ENCODE results near the gene PAFAH1B2. TPM values are rescaled to one million over a fixed set of nuclear protein-coding genes. Genes with fewer than 3 reads are reported as not detected.
"Not testable (repeated sequence)": the region's sequence is repeated elsewhere in the genome, so short reads cannot be mapped to it uniquely, and the experiment has no call there.

Gene PAFAH1B2
- total and polyA plus RNA-seq, 8 donors: 14.9 to 174 (median 32.0) TPM

DNA sequence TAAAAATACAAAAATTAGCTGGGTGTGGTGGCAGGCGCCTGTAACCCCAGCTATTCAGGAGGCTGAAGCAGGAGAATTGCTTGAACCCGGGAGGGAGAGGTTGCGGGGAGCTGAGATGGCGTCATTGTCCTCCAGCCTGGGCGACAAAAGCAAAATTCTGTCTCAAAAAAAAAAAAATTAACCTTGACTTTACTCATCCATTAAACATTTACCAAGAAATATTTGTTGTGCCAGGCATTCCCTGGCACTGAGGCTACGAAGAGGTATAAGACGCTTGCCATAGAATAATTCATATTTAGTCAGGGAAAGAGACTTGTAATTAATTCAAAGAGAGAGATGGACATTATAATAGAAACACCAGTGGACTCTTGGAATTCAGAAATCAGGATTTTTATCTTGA lies 13.2 kb upstream of the PAFAH1B2 start:
- Histone ChIP-seq H3K9me3 (no peaks in the 10 kb centered on the region), H3K27me3 (no peaks in the 10 kb centered on the region), H3K36me3 (no peaks in the 10 kb centered on the region), H3K27ac (no peak overlapping the region), H3K4me3 (no peak overlapping the region), H3K4me1 (no peaks in the 10 kb centered on the region)
- no peak for DNase-seq
- TF ChIP-seq, protein P1, sequence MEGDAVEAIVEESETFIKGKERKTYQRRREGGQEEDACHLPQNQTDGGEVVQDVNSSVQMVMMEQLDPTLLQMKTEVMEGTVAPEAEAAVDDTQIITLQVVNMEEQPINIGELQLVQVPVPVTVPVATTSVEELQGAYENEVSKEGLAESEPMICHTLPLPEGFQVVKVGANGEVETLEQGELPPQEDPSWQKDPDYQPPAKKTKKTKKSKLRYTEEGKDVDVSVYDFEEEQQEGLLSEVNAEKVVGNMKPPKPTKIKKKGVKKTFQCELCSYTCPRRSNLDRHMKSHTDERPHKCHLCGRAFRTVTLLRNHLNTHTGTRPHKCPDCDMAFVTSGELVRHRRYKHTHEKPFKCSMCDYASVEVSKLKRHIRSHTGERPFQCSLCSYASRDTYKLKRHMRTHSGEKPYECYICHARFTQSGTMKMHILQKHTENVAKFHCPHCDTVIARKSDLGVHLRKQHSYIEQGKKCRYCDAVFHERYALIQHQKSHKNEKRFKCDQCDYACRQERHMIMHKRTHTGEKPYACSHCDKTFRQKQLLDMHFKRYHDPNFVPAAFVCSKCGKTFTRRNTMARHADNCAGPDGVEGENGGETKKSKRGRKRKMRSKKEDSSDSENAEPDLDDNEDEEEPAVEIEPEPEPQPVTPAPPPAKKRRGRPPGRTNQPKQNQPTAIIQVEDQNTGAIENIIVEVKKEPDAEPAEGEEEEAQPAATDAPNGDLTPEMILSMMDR (IDR thresholded peaks at IDR 0.05): no peak
- TF ChIP-seq EP300 (IDR thresholded peaks at IDR 0.05): no peak
- TF ChIP-seq POLR2AphosphoS5 (IDR thresholded peaks at IDR 0.05): no peak
- intact Hi-C loops (cut with DNase I; ENCODE audit: low total_unique reads): no loop called here
- WGBS, 5 donors: 69 to 86% (median 74%) methylated on average over 7 of the region's 7 CpGs

DNA sequence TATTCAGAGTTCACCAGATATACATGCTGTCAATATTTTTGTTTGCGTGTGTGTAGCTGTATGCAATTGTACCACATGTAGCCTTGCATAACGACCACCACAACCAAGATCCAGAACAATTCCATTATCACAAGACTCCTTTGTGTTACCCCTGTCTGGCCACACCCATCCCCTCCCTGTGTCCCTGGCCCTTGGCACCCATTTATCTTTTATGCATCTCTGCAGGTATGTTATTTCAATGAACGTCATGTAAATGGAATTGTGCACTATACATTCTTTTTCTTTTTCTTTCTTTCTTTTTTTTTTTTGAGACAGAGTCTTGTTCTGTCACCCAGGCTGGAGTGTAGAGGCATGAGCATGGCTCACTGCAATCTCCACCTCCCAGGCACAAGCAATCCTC lies 9.7 kb upstream of the PAFAH1B2 start:
- WGBS, 5 donors: 51 to 69% (median 57%) methylated on average over 2 to 3 of the region's 3 CpGs
- no peaks in the 10 kb centered on the region for H3K27me3 ChIP-seq
- no peak overlapping the region for H3K4me3 ChIP-seq
- TF ChIP-seq POLR2AphosphoS5 (IDR thresholded peaks at IDR 0.05): no peak
- no peak for TF ChIP-seq POLR2A (IDR thresholded peaks at IDR 0.05)
- TF ChIP-seq, protein P1 (IDR thresholded peaks at IDR 0.05): no peak
- TF ChIP-seq EP300 (IDR thresholded peaks at IDR 0.05): no peak
- H3K36me3 ChIP-seq: no peaks in the 10 kb centered on the region
- no peak overlapping the region for H3K27ac ChIP-seq
- no peaks in the 10 kb centered on the region for H3K9me3 ChIP-seq
- H3K4me1 ChIP-seq: peaks cover 0 to 4% (median 2%) of the 10 kb centered on the region in 4 donors
- intact Hi-C loops (cut with DNase I; ENCODE audit: low total_unique reads): no loop called here
- no peak for DNase-seq

DNA sequence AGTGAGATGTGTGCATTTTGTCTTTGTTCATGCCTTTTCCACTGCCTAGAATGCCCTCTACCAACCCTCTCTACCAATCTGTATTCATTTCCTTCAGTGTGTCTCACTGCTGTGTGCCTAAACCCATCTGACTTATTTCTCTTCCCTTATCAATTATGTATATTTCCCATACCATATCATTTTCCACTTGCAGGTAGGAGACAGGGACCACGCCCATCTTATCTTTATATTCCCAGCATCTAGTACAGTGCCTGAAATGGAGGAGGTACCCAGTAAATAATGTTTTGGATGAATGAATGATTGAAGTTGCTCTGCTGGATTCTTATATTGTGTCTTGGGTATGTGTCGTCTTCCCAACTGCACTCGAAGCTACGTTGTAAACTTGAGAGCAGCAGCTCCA lies 9.1 kb upstream of the PAFAH1B2 start:
- H3K4me1 ChIP-seq; H3K9me3 ChIP-seq; H3K27ac ChIP-seq; H3K27me3 ChIP-seq; intact Hi-C loops (cut with DNase I; ENCODE audit: low total_unique reads); H3K4me3 ChIP-seq; DNase-seq; H3K36me3 ChIP-seq: not testable (repeated sequence)
- WGBS, 5 donors: 42 to 89% (median 61%) methylated on average over 1 of the region's 4 CpGs

DNA sequence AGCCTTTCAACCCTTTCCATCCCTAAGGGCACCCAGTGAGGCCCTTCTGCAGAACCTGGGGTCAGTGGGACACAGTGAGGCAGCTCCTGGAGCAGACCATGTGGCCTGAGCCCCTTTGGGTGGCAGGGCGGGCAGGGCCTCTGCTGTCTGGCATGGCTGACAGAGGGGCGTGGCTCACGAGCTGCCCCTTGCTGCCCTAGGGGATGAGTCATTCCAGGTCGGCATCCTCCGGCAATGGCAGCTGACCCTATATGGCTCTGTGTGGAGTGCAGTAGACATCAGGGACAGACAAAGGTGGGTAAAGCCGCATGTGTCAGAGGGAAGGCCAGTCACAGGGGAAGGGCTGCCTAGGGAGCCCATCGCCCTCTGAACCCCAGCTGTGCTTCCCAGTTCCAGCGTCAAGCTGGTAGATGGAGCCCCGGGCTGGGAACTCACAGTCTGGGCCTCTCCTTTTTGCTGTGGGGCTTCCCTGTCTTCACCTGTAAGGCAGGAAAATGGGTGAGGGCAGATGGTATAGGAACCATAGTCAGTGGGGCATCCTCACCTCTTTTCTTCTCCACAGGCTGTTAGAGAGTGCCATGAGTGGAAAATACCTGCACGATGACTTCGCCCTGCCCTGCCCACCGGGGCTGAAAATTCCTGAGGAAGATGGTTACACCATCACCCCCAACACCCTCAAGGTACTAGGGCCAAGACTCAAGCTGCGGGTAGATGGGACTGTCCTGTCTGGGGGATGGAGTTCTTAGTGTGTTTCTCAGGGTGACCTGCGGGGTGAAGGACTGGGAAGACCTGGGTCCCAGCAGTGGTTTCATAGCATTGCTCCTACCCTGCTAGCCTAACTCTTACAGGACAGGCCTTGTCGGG lies 6.6 kb upstream of the PAFAH1B2 start:
- H3K27me3 ChIP-seq; H3K27ac ChIP-seq; H3K4me3 ChIP-seq; H3K9me3 ChIP-seq; DNase-seq; intact Hi-C loops (cut with DNase I; ENCODE audit: low total_unique reads); H3K4me1 ChIP-seq; H3K36me3 ChIP-seq: not testable (repeated sequence)
- WGBS, 5 donors: no CpG with 5 or more reads among the region's 15 CpGs

DNA sequence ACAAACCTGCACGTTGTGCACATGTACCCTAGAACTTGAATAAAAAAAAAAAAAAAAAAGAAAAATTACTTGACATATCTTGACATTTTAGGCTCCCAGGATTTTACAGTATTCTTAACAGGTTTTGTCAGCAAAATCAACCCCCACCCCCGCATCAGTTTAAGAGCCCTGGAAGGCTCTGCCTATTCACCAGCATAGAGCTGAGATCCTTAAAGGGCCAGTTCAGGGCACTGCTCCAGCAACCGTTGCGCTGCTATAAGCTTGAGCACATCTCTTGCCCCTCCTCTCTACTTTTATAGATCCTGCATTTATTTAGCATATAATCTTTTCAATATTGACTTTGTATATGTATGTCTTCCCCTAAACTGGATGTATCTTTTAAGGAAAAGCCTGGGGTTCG lies 697 bp upstream of the PAFAH1B2 start:
- DNase-seq: peak; percentile 64 to 82
- H3K9me3 ChIP-seq: no peaks in the 10 kb centered on the region
- H3K4me1 ChIP-seq: peaks cover 20 to 45% (median 38%) of the 10 kb centered on the region in 4 donors
- no peaks in the 10 kb centered on the region for H3K27me3 ChIP-seq
- H3K4me3 ChIP-seq: peak overlapping the region; percentile 86 to 96 (median 94)
- 5 to 9% (median 7%) methylated on average over 5 of the region's 5 CpGs for WGBS, 5 donors
- peaks cover 10 to 20% (median 13%) of the 10 kb centered on the region in 4 donors for H3K36me3 ChIP-seq
- intact Hi-C loops (cut with DNase I; ENCODE audit: low total_unique reads): no loop called here
- no peak for TF ChIP-seq EP300 (IDR thresholded peaks at IDR 0.05)
- TF ChIP-seq POLR2A (IDR thresholded peaks at IDR 0.05): no peak
- TF ChIP-seq, protein P1 (IDR thresholded peaks at IDR 0.05): no peak
- peak overlapping the region; percentile 94 to 98 (median 97) for H3K27ac ChIP-seq

Data from stomach (tissue), 9 donors.